ENCODE measurements around the gene HBG1.

DNA sequence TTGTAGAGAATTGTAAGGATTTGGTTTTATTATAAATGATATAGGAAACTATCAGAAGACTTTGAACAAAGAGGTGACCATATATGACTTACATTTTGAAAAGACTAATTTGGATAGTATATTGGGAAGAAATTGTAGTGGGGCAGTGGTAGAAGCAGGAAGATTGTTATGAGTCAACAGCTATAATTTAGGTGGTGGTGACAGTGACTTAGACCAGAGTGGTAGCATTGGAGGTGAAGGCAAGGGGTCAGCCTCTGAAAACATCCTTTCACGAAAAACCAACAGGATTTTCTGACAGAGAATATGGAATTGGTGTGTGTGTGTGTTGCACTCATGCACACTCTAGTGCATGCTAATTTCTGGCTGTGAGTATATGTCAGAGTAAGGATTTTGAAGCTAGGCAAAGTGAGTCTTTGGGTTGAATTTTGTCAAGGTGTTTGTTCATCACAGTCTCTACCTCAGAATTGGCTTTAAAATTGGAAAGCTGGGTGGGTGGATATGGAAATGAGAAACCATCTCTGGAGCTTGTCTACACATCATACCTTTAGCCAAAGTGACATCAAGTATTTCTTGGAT lies 28.2 kb upstream of the HBG1 start:
- TF ChIP-seq, protein P1, sequence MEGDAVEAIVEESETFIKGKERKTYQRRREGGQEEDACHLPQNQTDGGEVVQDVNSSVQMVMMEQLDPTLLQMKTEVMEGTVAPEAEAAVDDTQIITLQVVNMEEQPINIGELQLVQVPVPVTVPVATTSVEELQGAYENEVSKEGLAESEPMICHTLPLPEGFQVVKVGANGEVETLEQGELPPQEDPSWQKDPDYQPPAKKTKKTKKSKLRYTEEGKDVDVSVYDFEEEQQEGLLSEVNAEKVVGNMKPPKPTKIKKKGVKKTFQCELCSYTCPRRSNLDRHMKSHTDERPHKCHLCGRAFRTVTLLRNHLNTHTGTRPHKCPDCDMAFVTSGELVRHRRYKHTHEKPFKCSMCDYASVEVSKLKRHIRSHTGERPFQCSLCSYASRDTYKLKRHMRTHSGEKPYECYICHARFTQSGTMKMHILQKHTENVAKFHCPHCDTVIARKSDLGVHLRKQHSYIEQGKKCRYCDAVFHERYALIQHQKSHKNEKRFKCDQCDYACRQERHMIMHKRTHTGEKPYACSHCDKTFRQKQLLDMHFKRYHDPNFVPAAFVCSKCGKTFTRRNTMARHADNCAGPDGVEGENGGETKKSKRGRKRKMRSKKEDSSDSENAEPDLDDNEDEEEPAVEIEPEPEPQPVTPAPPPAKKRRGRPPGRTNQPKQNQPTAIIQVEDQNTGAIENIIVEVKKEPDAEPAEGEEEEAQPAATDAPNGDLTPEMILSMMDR (IDR thresholded peaks at IDR 0.05): no peak
- no peak for TF ChIP-seq POLR2A (IDR thresholded peaks at IDR 0.05)

Data from esophagus squamous epithelium (tissue), 4 donors.